SU-DHL-6 (cell line): Measurements from ENCODE around the gene VPREB1.
"Not testable (repeated sequence)": the region's sequence is repeated elsewhere in the genome, so short reads cannot be mapped to it uniquely, and the experiment has no call there.

Experiments
- H2AFZ ChIP-seq: fragments of 200-600 bp; sonication (generic); 2 replicates; pipeline ENCODE4 v1.6.1; 2014; ENCODE audit warnings: low read depth, mild to moderate bottlenecking, moderate library complexity, mixed read lengths, antibody characterized with exemption, low read length; ENCODE audit not compliant: severe bottlenecking
- H3F3A ChIP-seq: fragments of 200-600 bp; shearing (Covaris generic); 2 replicates; pipeline ENCODE4 v1.6.0; 2016; ENCODE audit warnings: antibody characterized with exemption, mild to moderate bottlenecking; ENCODE audit not compliant: insufficient read depth
- H3K27ac ChIP-seq: fragments of 200-600 bp; sonication (generic); 2 replicates; pipeline ENCODE4 v1.5.1; 2016; ENCODE audit warnings: low read depth, mild to moderate bottlenecking, low read length, moderate library complexity, mixed read lengths
- H3K27me3 ChIP-seq: fragments of 200-600 bp; sonication (generic), shearing (Covaris generic); 2 replicates; pipeline ENCODE4 v1.6.0; 2014; ENCODE audit warnings: mild to moderate bottlenecking, low read length
- H3K36me3 ChIP-seq: fragments of 200-600 bp; sonication (generic); 2 replicates; pipeline ENCODE4 v1.6.1; 2014; ENCODE audit warnings: mild to moderate bottlenecking, low read length, mixed read lengths
- H3K4me2 ChIP-seq: fragments of 300-600, 200-600 bp; shearing (Covaris generic), sonication (generic); 2 replicates; pipeline ENCODE4 v1.6.0; 2014; ENCODE audit warnings: low read length, low read depth, mild to moderate bottlenecking; ENCODE audit not compliant: poor library complexity, severe bottlenecking
- H3K4me3 ChIP-seq: fragments of 200-600 bp; sonication (generic); 2 replicates; pipeline ENCODE4 v1.5.1; 2014; ENCODE audit warnings: antibody characterized with exemption, low read length, mild to moderate bottlenecking, mixed read lengths; ENCODE audit not compliant: insufficient read depth, poor library complexity, severe bottlenecking
- H3K79me2 ChIP-seq: fragments of 200-600 bp; sonication (generic); 2 replicates; pipeline ENCODE4 v1.6.1; 2014; ENCODE audit warnings: mild to moderate bottlenecking, low read length, moderate library complexity; ENCODE audit not compliant: insufficient read depth
- H3K9ac ChIP-seq: fragments of 200-600 bp; sonication (generic); 2 replicates; pipeline ENCODE4 v1.7.0; 2014; ENCODE audit warnings: mild to moderate bottlenecking, low read length
- H3K9me2 ChIP-seq: fragments of 200-600 bp; sonication (generic); replicated peaks from 2 replicates; pipeline ENCODE4 v1.6.1; 2014; ENCODE audit warnings: low read length; ENCODE audit not compliant: insufficient read depth
- H3K9me3 ChIP-seq: fragments of 200-600 bp; sonication (generic); 2 replicates; pipeline ENCODE4 v1.6.1; 2014; ENCODE audit warnings: low read length, mixed read lengths; ENCODE audit not compliant: insufficient read depth
- H4K20me1 ChIP-seq: fragments of 200-600 bp; sonication (generic); 2 replicates; pipeline ENCODE4 v1.6.1; 2014; ENCODE audit warnings: low read depth, mild to moderate bottlenecking, antibody characterized with exemption, low read length, moderate library complexity, mixed read lengths
- CTCF ChIP-seq: fragments of 200-600 bp; sonication (generic); IDR thresholded peaks from one replicate; pipeline ENCODE4 v1.5.1; 2017; ENCODE audit warnings: antibody characterized with exemption, mild to moderate bottlenecking, low read length, moderate library complexity; ENCODE audit not compliant: insufficient read depth, poor library complexity, severe bottlenecking
- EZH2phosphoT487 ChIP-seq: fragments of 200-600 bp; sonication (generic), shearing (Covaris generic); conservative IDR thresholded peaks from 2 replicates; pipeline ENCODE4 v1.6.1; 2018; ENCODE audit warnings: mild to moderate bottlenecking, antibody characterized with exemption, low read length, moderate library complexity, mixed read lengths

The VPREB1 gene

GRCh38 chr22:22207845-22208564 lies 36.6 kb upstream of the VPREB1 start:
- H3K27me3 ChIP-seq = no peaks in the 10 kb centered on the region
- peak overlapping the region; percentile 15 for H3K4me3 ChIP-seq
- H3K4me2 ChIP-seq = peak overlapping the region; percentile 58

GRCh38 chr22:22208652-22209051 lies 35.9 kb upstream of the VPREB1 start:
- Histone ChIP-seq H3K9ac (peak overlapping the region; percentile 50), H3K4me2 (peak overlapping the region; percentile 58), H3K79me2 (no peaks in the 10 kb centered on the region), H2AFZ (no peak overlapping the region), H3F3A (peaks cover 7% of the 10 kb centered on the region; the same call in 1 of the 2 replicates), H3K36me3 (no peaks in the 10 kb centered on the region), H3K4me3 (peak overlapping the region; percentile 15), H3K9me2 (no peaks in the 10 kb centered on the region), H3K27ac (peak overlapping the region; percentile 83), H4K20me1 (no peaks in the 10 kb centered on the region), H3K27me3 (no peaks in the 10 kb centered on the region), H3K9me3 (no peaks in the 10 kb centered on the region)
- TF ChIP-seq CTCF (no peak), EZH2phosphoT487 (no peak)

More at GRCh38 chr22:22207845-22208564, 36.6 kb upstream of the VPREB1 start:
- Histone ChIP-seq H3K79me2 (no peaks in the 10 kb centered on the region), H3F3A (peaks cover 7% of the 10 kb centered on the region; the same call in 1 of the 2 replicates), H3K36me3 (no peaks in the 10 kb centered on the region), H3K27ac (peak overlapping the region; percentile 83), H3K9ac (peak overlapping the region; percentile 50), H3K9me3 (no peaks in the 10 kb centered on the region), H4K20me1 (no peaks in the 10 kb centered on the region), H3K9me2 (no peaks in the 10 kb centered on the region), H2AFZ (no peak overlapping the region)
- TF ChIP-seq CTCF (peak; percentile 46), EZH2phosphoT487 (no peak)

GRCh38 chr22:22209080-22209640 lies 35.4 kb upstream of the VPREB1 start:
- Histone ChIP-seq H3K27ac (peak overlapping the region; percentile 83), H3K9ac (peak overlapping the region; percentile 50), H3K4me2 (peak overlapping the region; percentile 44)
- not testable (repeated sequence) for H3K36me3 ChIP-seq, H3K9me3 ChIP-seq, H3K27me3 ChIP-seq, H3K4me3 ChIP-seq, H3F3A ChIP-seq, H3K79me2 ChIP-seq, H3K9me2 ChIP-seq, H4K20me1 ChIP-seq, H2AFZ ChIP-seq

GRCh38 chr22:22210375-22210774 lies 34.2 kb upstream of the VPREB1 start:
- H2AFZ ChIP-seq = peak overlapping the region; percentile 34
- H4K20me1 ChIP-seq = no peaks in the 10 kb centered on the region
- H3K27ac ChIP-seq = peak overlapping the region; percentile 67
- H3K4me2 ChIP-seq = peak overlapping the region; percentile 44
- no peaks in the 10 kb centered on the region for H3K9me2 ChIP-seq
- H3K27me3 ChIP-seq = no peaks in the 10 kb centered on the region
- no peak for TF ChIP-seq EZH2phosphoT487
- TF ChIP-seq CTCF = no peak
- H3K9ac ChIP-seq = no peak overlapping the region
- no peak overlapping the region for H3K4me3 ChIP-seq
- H3F3A ChIP-seq = peaks cover 7% of the 10 kb centered on the region; the same call in 1 of the 2 replicates
- H3K79me2 ChIP-seq = no peaks in the 10 kb centered on the region
- no peaks in the 10 kb centered on the region for H3K36me3 ChIP-seq
- H3K9me3 ChIP-seq = no peaks in the 10 kb centered on the region
